Tibial nerve (tissue), 3 donors: ENCODE results near the gene ZNF385B.

Source experiments
- POLR2A ChIP-seq, 2 donors: fragments of 450-650 bp; IDR thresholded peaks; one replicate each; pipeline ENCODE4 v1.6.1; 2017; ENCODE audit warnings: antibody characterized with exemption in 2 of 2, mild to moderate bottlenecking in 2 of 2, moderate library complexity in 2 of 2
- TF ChIP-seq, protein P1 (sequence below), 5 experiments: fragments of 200-600 bp in 3 of 5; fragments of 450-650 bp in 2 of 5; sonication (generic) in 3 of 5; IDR thresholded peaks; one replicate each; pipeline ENCODE4 v1.5.1; 2016 to 2019; ENCODE audit warnings: antibody characterized with exemption in 5 of 5, mild to moderate bottlenecking in 3 of 5, moderate library complexity in 2 of 5

DNA sequence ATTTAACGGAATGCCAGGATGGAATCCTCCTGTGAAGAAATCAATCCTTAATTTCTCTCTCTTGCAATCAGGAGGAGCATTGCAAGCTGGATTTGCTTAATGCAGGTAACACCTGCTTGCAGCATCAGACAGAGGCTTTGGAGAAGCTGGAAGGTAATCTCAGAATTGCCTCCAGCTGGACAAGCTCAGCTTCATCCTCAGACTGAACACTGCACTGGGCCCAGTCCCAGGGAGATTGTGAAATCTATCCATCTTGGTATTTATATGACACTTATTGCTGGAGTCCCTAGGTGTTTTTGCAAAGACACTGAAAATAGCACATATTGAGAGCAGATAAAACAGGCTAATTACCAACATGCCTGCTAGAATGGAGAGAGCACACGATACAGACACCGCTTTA, 417.4 kb downstream of the ZNF385B start:
- TF ChIP-seq, protein P1, sequence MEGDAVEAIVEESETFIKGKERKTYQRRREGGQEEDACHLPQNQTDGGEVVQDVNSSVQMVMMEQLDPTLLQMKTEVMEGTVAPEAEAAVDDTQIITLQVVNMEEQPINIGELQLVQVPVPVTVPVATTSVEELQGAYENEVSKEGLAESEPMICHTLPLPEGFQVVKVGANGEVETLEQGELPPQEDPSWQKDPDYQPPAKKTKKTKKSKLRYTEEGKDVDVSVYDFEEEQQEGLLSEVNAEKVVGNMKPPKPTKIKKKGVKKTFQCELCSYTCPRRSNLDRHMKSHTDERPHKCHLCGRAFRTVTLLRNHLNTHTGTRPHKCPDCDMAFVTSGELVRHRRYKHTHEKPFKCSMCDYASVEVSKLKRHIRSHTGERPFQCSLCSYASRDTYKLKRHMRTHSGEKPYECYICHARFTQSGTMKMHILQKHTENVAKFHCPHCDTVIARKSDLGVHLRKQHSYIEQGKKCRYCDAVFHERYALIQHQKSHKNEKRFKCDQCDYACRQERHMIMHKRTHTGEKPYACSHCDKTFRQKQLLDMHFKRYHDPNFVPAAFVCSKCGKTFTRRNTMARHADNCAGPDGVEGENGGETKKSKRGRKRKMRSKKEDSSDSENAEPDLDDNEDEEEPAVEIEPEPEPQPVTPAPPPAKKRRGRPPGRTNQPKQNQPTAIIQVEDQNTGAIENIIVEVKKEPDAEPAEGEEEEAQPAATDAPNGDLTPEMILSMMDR (IDR thresholded peaks at IDR 0.05), result no peak
- no peak for TF ChIP-seq POLR2A (IDR thresholded peaks at IDR 0.05)
